ENCODE data around the gene GRM8.

- TF ChIP-seq CEBPB (IDR thresholded peaks at IDR 0.05): no peak
- no peak for TF ChIP-seq TCF12 (IDR thresholded peaks at IDR 0.05; ENCODE audit: low read depth)
- no peak for TF ChIP-seq RAD21 (IDR thresholded peaks at IDR 0.05; ENCODE audit: low read depth)
- TF ChIP-seq TEAD4 (IDR thresholded peaks at IDR 0.05): no peak
- TF ChIP-seq CREB1 (IDR thresholded peaks at IDR 0.05; ENCODE audit: low read depth): no peak
- no peak for TF ChIP-seq NFIC (IDR thresholded peaks at IDR 0.05)
- TF ChIP-seq MAX (IDR thresholded peaks at IDR 0.05): no peak
- TF ChIP-seq EP300 (IDR thresholded peaks at IDR 0.05; ENCODE audit: borderline replicate concordance): no peak
- no peak for TF ChIP-seq REST (IDR thresholded peaks at IDR 0.05; ENCODE audit: low read depth)
- TF ChIP-seq EGR1 (IDR thresholded peaks at IDR 0.05): no peak
- no peak for TF ChIP-seq TAF1 (IDR thresholded peaks at IDR 0.05; ENCODE audit: low read depth)
- no peak for TF ChIP-seq USF1 (IDR thresholded peaks at IDR 0.05)
- TF ChIP-seq FOXM1 (IDR thresholded peaks at IDR 0.05; ENCODE audit: borderline replicate concordance, low read depth): no peak
Observed at GRCh38 chr7:126972571-126972970, 280.2 kb downstream of the GRM8 start.

Measured in Ishikawa (cell line).